Measurements from ENCODE around the gene MYH14. TPM values are rescaled to one million over a fixed set of nuclear protein-coding genes. Genes with fewer than 3 reads are reported as not detected.

The MYH14 gene
- polyA plus RNA-seq, 1 donor (not counting 4 experiments of a cell fraction or from before 2014, with no cell fraction given) = 0.20 TPM

DNA sequence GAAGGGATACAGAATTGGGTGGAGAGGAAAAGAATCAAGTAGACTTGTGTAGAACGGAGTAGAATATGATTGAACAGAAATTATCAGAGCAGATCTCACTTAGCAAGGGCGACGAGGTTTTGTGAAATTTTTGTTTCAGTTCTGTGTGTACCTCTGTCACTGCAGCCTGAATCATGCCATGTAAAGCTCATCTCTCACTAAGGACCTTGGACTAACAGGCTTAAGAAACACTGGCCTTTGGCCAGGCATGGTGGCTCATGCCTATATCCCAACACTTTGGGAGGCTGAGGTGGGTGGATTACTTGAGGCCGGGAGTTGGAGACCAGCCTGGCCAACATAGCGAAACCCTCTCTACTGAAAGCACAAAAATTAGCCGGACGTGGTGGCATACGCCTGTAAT is 62.6 kb downstream of the MYH14 start:
- dilution Hi-C loops (cut with MboI; ENCODE audit: extremely low pct_ligation_motif_present, low sequenced_read_pairs) = no loop called here
- H3K27ac ChIP-seq (ENCODE audit: control insufficient read depth, insufficient read depth, low read length) = no peak overlapping the region

DNA sequence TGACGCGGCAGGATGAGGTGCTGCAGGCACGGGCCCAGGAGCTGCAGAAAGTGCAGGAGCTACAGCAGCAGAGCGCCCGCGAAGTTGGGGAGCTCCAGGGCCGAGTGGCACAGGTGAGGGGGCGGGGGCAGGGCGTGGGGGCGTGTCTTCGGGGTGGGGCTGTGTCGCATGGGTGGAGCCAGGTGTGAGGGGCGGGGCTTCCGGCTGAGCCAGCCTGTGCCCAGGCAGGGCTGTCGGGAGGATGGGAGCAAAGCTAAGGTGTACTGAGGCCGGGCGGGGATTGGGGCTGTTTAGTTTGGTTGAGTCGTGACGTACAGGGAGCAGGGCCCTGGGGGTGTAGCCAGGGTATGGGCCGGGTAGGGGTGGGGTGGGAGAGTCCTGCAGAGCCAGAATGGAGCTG is 63.5 kb downstream of the MYH14 start:
- H3K27me3 ChIP-seq (ENCODE audit: control insufficient read depth, extremely low read depth, insufficient read depth, low read length) = no peaks in the 10 kb centered on the region
- H3K36me3 ChIP-seq (ENCODE audit: control insufficient read depth in 2 of 2, extremely low read depth in 1 of 2, insufficient read depth in 2 of 2, low read length in 2 of 2) = no peaks in the 10 kb centered on the region
- DNase-seq (ENCODE audit: low read depth, low spot score) = no peak
- H2AFZ ChIP-seq (ENCODE audit: control insufficient read depth, low read length) = no peak overlapping the region
- no peaks in the 10 kb centered on the region for H4K20me1 ChIP-seq (ENCODE audit: control insufficient read depth, extremely low read depth, insufficient read depth, low read length)
- no peaks in the 10 kb centered on the region for H3K9me3 ChIP-seq (ENCODE audit: control insufficient read depth, low read depth, low read length)
- no peaks in the 10 kb centered on the region for H3K4me1 ChIP-seq (ENCODE audit: control insufficient read depth, extremely low read depth, insufficient read depth, low read length)
- dilution Hi-C loops (cut with MboI; ENCODE audit: extremely low pct_ligation_motif_present, low sequenced_read_pairs) = no loop called here
- H3K27ac ChIP-seq (ENCODE audit: control insufficient read depth, insufficient read depth, low read length) = no peak overlapping the region
- H3K9ac ChIP-seq (ENCODE audit: control insufficient read depth, extremely low read depth, insufficient read depth, low read length) = no peak overlapping the region
- no peak overlapping the region for H3K4me2 ChIP-seq (ENCODE audit: control insufficient read depth, extremely low read depth, insufficient read depth, low read depth, low read length)
- H3K4me3 ChIP-seq (ENCODE audit: control insufficient read depth in 2 of 3, extremely low read depth in 1 of 3, insufficient read depth in 2 of 3, low read depth in 1 of 3, low read length in 3 of 3) = no peak overlapping the region
- H3K9me1 ChIP-seq (ENCODE audit: control insufficient read depth, extremely low read depth, insufficient read depth, low read length) = no peaks in the 10 kb centered on the region
- no peak for FAIRE-seq
- TF ChIP-seq, protein P1, sequence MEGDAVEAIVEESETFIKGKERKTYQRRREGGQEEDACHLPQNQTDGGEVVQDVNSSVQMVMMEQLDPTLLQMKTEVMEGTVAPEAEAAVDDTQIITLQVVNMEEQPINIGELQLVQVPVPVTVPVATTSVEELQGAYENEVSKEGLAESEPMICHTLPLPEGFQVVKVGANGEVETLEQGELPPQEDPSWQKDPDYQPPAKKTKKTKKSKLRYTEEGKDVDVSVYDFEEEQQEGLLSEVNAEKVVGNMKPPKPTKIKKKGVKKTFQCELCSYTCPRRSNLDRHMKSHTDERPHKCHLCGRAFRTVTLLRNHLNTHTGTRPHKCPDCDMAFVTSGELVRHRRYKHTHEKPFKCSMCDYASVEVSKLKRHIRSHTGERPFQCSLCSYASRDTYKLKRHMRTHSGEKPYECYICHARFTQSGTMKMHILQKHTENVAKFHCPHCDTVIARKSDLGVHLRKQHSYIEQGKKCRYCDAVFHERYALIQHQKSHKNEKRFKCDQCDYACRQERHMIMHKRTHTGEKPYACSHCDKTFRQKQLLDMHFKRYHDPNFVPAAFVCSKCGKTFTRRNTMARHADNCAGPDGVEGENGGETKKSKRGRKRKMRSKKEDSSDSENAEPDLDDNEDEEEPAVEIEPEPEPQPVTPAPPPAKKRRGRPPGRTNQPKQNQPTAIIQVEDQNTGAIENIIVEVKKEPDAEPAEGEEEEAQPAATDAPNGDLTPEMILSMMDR (optimal IDR thresholded peaks at IDR 0.05 in 1 of 3, IDR thresholded peaks at IDR 0.05 in 1 of 3, conservative IDR thresholded peaks at IDR 0.05 in 1 of 3; ENCODE audit: extremely low read depth in 1 of 3, insufficient read depth in 2 of 3, low read length in 3 of 3) = no peak
- TF ChIP-seq EZH2 (IDR thresholded peaks at IDR 0.05; ENCODE audit: low read length) = no peak
- H3K79me2 ChIP-seq (ENCODE audit: control insufficient read depth, insufficient read depth, low read length) = no peaks in the 10 kb centered on the region

More for the DNA sequence above, 62.6 kb downstream of the MYH14 start:
- Histone ChIP-seq H3K9me1 (ENCODE audit: control insufficient read depth, extremely low read depth, insufficient read depth, low read length) (no peaks in the 10 kb centered on the region), H3K36me3 (ENCODE audit: control insufficient read depth in 2 of 2, extremely low read depth in 1 of 2, insufficient read depth in 2 of 2, low read length in 2 of 2) (no peaks in the 10 kb centered on the region), H3K4me1 (ENCODE audit: control insufficient read depth, extremely low read depth, insufficient read depth, low read length) (no peaks in the 10 kb centered on the region), H2AFZ (ENCODE audit: control insufficient read depth, low read length) (no peak overlapping the region), H3K4me2 (ENCODE audit: control insufficient read depth, extremely low read depth, insufficient read depth, low read depth, low read length) (no peak overlapping the region), H3K27me3 (ENCODE audit: control insufficient read depth, extremely low read depth, insufficient read depth, low read length) (no peaks in the 10 kb centered on the region), H4K20me1 (ENCODE audit: control insufficient read depth, extremely low read depth, insufficient read depth, low read length) (no peaks in the 10 kb centered on the region), H3K79me2 (ENCODE audit: control insufficient read depth, insufficient read depth, low read length) (no peaks in the 10 kb centered on the region), H3K9me3 (ENCODE audit: control insufficient read depth, low read depth, low read length) (no peaks in the 10 kb centered on the region), H3K9ac (ENCODE audit: control insufficient read depth, extremely low read depth, insufficient read depth, low read length) (no peak overlapping the region), H3K4me3 (ENCODE audit: control insufficient read depth in 2 of 3, extremely low read depth in 1 of 3, insufficient read depth in 2 of 3, low read depth in 1 of 3, low read length in 3 of 3) (no peak overlapping the region)
- DNase-seq (ENCODE audit: low read depth, low spot score) = no peak
- TF ChIP-seq, protein P1 (optimal IDR thresholded peaks at IDR 0.05 in 1 of 3, IDR thresholded peaks at IDR 0.05 in 1 of 3, conservative IDR thresholded peaks at IDR 0.05 in 1 of 3; ENCODE audit: extremely low read depth in 1 of 3, insufficient read depth in 2 of 3, low read length in 3 of 3) = no peak
- TF ChIP-seq EZH2 (IDR thresholded peaks at IDR 0.05; ENCODE audit: low read length) = no peak
- FAIRE-seq = no peak
